Omental fat pad (tissue), 4 donors: ENCODE measurements around the gene TTLL11. TPM values are rescaled to one million over a fixed set of nuclear protein-coding genes. Genes with fewer than 3 reads are reported as not detected.
A peak's percentile ranks its signal among the peaks of the same experiment; 100 is the strongest.

Source experiments
- ATAC-seq: fragments of 150-250 bp; one replicate; pipeline ENCODE4 v1.9.1; 2016; ENCODE audit warnings: mild to moderate bottlenecking, moderate library complexity; ENCODE audit not compliant: low FRiP score
- DNase-seq: peaks from one replicate; pipeline ENCODE4 v3.0.0-alpha.2; 2019; ENCODE audit warnings: low spot score
- total RNA-seq, 4 donors: library from RNA; depleted of rRNA; stranded (reverse); fragments of >200 nt; gene quantifications; one replicate each; pipeline ENCODE4 v1.1.0, GENCODE V29; 2016
- TF ChIP-seq, protein P1 (sequence below), 3 donors: fragments of 450-650 bp; IDR thresholded peaks; one replicate each; pipeline ENCODE4 v1.5.1; 2016 to 2017; ENCODE audit warnings: antibody characterized with exemption in 3 of 3, mild to moderate bottlenecking in 3 of 3, moderate library complexity in 2 of 3

Gene TTLL11
- total RNA-seq, 4 donors from 2014 or later, result 7.0 to 16.0 (median 10.2) TPM

GRCh38 chr9:122107291-122107805 lies 14.2 kb upstream of the TTLL11 start:
- TF ChIP-seq, protein P1, sequence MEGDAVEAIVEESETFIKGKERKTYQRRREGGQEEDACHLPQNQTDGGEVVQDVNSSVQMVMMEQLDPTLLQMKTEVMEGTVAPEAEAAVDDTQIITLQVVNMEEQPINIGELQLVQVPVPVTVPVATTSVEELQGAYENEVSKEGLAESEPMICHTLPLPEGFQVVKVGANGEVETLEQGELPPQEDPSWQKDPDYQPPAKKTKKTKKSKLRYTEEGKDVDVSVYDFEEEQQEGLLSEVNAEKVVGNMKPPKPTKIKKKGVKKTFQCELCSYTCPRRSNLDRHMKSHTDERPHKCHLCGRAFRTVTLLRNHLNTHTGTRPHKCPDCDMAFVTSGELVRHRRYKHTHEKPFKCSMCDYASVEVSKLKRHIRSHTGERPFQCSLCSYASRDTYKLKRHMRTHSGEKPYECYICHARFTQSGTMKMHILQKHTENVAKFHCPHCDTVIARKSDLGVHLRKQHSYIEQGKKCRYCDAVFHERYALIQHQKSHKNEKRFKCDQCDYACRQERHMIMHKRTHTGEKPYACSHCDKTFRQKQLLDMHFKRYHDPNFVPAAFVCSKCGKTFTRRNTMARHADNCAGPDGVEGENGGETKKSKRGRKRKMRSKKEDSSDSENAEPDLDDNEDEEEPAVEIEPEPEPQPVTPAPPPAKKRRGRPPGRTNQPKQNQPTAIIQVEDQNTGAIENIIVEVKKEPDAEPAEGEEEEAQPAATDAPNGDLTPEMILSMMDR (IDR thresholded peaks at IDR 0.05), result no peak
- ATAC-seq (no peak), DNase-seq (no peak)

- ATAC-seq (no peak), DNase-seq (no peak)
- TF ChIP-seq, protein P1 (IDR thresholded peaks at IDR 0.05), result no peak
Observed at GRCh38 chr9:122106576-122106975, 13.5 kb upstream of the TTLL11 start.

GRCh38 chr9:122103985-122104384 lies 10.9 kb upstream of the TTLL11 start:
- DNase-seq (no peak), ATAC-seq (no peak)
- TF ChIP-seq, protein P1 (IDR thresholded peaks at IDR 0.05), result no peak

DNA sequence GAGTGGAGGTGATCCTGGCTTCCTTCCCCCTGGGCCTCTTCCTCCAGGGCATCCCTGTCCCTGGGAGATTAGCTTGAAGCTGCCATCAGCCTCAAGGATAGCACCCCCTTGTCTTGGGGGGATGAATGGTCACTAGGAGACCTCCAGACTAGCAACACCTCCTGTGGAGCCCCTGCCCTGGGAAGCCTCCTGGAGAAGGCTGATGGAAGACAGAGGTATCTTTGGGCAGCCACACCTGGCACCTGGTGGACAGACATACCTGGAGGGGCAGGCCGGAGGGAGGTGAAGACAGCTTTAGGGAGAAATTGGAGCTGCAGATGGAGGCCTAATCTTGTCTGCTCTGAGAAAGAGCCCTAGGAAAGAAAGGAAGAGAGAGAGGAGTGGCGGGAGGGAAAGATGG lies 9.0 kb upstream of the TTLL11 start:
- TF ChIP-seq, protein P1 (IDR thresholded peaks at IDR 0.05), result no peak
- ATAC-seq (no peak), DNase-seq (no peak)

DNA sequence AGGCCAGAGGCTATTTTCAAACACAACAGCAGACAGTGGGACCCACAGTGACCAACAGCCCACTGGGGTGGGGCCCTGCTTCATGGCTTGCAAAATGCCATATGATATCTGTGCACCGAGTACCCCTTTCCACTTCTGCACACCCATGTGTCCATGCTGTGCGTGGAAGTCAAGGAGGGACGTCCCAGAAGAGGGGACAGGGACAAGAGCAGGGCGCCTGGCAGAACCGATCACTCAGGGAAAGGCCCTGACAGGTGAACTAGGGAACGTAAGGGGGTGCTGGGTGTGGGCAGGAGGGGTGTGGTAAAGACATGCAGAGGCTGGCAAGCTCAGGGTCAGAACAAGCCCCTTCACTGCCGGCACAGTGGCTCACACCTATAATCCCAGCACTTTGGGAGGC lies 7.6 kb upstream of the TTLL11 start:
- DNase-seq (no peak), ATAC-seq (no peak)
- TF ChIP-seq, protein P1 (IDR thresholded peaks at IDR 0.05), result no peak

DNA sequence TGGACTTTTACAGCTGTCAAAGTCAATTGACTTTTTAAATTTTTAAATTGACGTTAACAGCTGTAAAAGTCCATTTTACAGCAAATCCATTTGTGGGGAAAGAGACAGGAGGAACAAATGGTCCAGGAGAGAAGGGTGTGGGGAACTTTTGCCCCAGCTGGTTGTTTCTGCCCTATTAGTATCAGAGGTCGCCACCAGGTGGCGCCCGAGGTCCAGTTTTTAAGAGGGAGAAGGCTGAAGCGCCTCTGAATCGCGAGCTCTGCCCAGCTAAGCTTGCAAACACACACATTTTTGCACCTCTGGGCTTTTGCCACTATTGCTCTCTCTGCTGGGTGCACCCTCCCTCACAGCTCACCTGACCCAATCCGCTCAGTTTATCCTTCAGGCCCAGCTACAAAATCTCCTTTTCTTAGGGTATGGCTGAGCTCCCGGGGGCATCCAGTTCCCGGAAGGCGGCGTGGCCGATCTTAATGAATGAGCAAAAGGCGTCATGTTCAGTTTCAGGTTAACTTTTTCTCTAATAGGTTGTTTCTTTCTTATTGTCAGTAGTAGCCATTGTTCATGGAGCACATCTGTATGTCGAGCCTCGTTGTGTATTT lies 6.3 kb upstream of the TTLL11 start:
- ATAC-seq, result no peak

More for the DNA sequence above, 6.3 kb upstream of the TTLL11 start:
- DNase-seq, result peak; percentile 93
- TF ChIP-seq, protein P1 (IDR thresholded peaks at IDR 0.05), result peak in 2 of 3 donors; percentile 15 to 74
